ENCODE measurements around the gene PCDHA2.
"Not testable (repeated sequence)": the region's sequence is repeated elsewhere in the genome, so short reads cannot be mapped to it uniquely, and the experiment has no call there.

The PCDHA2 gene

GRCh38 chr5:140794595-140795258 is at the start of gene PCDHA2:
PCDHA2 (plus strand) TSS chr5:140794852.
- no peak for DNase-seq (ENCODE audit: low spot score)

DNA sequence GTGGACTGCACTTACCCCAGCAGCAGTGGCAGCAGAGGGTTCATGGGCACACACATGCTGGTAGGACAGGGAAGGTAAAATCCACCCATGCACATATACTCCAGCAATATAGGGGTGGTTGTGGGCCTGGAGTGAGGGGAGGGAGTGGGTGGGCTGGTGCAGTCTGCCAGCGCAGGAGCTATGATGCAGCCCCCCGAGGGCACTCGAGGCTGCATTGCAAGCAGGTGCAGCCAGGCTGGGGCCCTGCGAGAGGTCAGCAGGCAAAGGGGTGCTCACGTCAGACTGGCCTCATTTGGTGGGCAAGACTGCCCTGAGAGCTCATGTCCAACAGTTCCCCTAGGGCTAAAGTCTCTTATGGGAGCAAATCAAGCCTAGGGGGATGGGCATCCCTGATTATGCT is 41.1 kb upstream of the PCDHA2 start:
- DNase-seq (ENCODE audit: low spot score): no peak

DNA sequence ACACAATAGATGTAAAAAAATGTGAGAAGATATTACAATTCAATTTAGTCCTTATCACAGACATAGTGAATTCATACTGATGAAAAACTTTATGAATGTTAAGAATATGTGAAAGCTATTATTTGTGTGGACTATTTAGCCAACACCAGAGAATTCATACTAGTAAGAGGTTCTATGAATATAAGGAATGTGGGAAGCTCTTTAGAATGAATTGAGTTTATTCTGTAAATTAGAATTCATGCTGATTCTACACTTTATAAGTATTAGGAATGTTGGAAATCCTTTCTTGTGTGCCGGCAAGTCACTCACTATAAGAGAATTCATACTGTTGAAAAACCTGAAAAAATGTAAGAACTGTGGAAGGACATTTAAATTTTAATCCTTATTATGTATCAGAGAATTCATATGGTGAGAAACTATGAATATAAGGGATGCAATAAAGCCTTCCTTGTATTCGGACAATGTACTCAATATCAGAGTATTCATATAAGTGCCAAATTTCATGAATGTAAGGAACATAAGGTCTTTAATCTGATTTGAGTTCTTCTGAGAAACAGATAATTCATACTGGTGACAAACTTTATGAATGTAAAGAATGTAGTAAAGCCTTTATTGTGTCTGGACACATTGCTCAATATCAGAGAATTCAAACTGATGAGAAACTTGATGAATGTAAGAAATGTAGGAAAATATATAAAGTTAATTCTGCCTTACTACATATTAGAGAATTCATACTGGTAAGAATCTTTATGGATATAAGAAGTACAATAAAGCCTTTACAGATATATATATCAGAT is 30.3 kb upstream of the PCDHA2 start:
- DNase-seq (ENCODE audit: low spot score): no peak

GRCh38 chr5:140767444-140767843 is 27.2 kb upstream of the PCDHA2 start:
- no peak for DNase-seq (ENCODE audit: low spot score)

DNA sequence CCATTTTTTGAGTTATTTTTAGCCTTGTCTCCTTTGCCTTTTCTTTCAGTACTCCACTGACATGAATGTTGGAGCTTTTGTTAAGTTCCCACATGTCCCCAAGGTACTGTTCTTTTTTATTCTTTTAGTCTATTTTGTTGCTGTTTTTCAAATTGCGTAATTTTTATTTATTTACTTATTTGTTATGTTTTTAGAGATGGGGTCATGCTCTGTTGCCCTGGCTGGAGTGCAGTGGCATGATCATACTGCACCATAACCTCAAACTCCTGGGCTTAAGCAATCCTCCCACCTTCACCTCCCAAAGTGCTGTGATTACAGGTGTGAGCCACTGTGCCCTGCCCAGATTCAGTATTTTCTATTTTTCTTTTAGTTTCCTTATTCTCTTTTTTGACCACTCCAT is 14.1 kb upstream of the PCDHA2 start:
- DNase-seq (ENCODE audit: low spot score): no peak

- no peak for DNase-seq (ENCODE audit: low spot score)
Measured at GRCh38 chr5:140785905-140786686, 8.6 kb upstream of the PCDHA2 start, which contains the start of gene PCDHA1. PCDHA1 (plus strand) TSS chr5:140786140.

- DNase-seq (ENCODE audit: low spot score): not testable (repeated sequence)
Measured at GRCh38 chr5:140787422-140787821, 7.2 kb upstream of the PCDHA2 start.

DNA sequence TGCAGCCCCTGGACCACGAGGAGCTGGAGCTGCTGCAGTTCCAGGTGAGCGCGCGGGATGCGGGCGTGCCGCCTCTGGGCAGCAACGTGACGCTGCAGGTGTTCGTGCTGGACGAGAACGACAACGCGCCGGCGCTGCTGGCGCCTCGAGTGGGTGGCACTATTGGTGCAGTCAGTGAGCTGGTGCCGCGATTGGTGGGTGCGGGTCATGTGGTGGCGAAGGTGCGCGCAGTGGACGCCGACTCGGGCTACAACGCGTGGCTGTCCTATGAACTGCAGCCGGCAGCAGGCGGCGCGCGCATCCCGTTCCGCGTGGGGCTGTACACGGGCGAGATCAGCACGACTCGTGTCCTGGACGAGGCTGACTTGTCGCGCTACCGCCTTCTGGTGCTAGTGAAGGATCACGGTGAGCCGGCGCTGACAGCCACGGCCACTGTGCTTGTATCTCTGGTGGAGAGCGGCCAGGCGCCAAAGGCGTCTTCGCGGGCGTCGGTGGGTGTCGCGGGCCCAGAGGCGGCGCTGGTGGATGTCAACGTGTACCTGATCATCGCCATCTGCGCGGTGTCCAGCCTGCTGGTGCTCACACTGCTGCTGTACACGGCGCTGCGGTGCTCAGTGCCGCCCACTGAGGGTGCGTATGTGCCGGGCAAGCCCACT is 6.7 kb upstream of the PCDHA2 start:
- DNase-seq (ENCODE audit: low spot score): not testable (repeated sequence)

DNA sequence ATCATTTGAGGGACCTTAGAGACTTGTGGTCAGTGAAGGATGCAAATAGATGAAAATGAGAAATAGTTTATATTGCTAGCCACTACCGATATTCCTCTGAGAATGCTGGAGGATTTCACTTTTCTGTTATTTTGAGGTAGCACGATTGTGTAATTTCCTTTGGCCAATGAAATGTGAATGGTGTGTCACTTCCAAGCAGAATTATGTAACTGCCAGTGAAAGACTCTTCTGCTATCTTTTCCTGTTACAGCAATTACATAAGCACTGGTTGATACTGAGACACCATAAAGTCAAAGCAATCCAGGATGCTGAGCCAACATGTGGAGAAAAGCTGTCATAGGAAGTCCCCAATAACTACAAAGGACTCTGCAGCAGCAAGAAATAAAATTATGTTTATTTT is 3.6 kb upstream of the PCDHA2 start:
- no peak for DNase-seq (ENCODE audit: low spot score)

DNA sequence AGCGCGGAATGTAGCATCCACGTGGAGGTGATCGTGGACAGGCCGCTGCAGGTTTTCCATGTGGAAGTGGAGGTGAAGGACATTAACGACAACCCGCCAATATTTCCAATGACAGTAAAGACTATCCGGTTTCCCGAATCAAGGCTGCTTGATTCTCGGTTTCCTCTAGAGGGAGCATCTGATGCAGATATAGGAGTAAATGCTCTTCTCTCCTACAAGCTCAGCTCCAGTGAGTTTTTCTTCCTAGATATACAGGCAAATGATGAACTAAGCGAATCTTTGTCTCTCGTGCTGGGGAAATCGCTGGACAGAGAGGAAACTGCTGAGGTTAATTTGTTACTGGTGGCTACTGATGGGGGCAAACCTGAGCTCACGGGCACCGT is 598 bp downstream of the PCDHA2 start:
- DNase-seq (ENCODE audit: low spot score): no peak

DNA sequence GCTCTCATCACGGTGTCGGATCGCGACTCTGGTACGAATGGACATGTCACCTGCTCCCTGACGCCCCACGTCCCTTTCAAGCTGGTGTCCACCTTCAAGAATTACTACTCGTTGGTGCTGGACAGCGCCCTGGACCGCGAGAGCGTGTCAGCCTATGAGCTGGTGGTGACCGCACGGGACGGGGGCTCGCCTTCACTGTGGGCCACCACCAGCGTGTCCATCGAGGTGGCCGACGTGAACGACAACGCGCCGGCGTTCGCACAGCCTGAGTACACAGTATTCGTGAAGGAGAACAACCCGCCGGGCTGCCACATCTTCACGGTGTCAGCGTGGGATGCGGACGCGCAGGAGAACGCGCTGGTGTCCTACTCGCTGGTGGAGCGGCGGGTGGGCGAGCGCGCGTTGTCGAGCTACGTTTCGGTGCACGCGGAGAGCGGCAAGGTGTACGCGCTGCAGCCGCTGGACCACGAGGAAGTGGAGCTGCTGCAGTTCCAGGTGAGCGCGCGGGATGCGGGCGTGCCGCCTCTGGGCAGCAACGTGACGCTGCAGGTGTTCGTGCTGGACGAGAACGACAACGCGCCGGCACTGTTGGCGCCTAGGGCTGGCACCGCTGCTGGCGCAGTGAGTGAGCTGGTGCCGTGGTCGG is 1.5 kb downstream of the PCDHA2 start:
- not testable (repeated sequence) for DNase-seq (ENCODE audit: low spot score)

DNA sequence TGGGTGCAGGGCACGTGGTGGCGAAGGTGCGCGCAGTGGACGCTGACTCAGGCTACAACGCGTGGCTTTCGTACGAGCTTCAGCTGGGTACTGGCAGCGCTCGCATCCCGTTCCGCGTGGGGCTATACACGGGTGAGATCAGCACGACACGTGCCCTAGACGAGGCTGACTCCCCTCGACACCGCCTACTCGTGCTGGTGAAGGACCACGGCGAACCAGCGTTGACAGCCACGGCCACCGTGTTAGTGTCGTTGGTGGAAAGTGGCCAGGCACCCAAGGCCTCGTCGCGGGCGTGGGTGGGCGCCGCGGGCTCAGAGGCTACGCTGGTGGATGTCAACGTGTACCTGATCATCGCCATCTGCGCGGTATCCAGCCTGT is 2.1 kb downstream of the PCDHA2 start:
- DNase-seq (ENCODE audit: low spot score): no peak

- DNase-seq (ENCODE audit: low spot score): no peak
Measured at GRCh38 chr5:140800816-140801493, 6.3 kb downstream of the PCDHA2 start, which contains the start of gene PCDHA3. PCDHA3 (plus strand) TSS chr5:140801057.

GRCh38 chr5:140801494-140801841 is 6.8 kb downstream of the PCDHA2 start:
- DNase-seq (ENCODE audit: low spot score): no peak

DNA sequence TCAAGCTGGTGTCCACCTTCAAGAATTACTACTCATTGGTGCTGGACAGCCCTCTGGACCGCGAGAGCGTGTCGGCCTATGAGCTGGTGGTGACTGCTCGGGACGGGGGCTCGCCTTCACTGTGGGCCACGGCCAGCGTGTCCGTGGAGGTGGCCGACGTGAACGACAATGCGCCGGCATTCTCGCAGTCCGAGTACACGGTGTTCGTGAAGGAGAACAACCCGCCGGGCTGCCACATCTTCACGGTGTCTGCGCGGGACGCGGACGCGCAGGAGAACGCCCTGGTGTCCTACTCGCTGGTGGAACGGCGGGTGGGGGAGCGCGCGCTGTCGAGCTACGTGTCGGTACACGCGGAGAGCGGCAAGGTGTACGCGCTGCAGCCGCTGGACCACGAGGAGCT is 7.7 kb downstream of the PCDHA2 start:
- DNase-seq (ENCODE audit: low spot score): not testable (repeated sequence)

DNA sequence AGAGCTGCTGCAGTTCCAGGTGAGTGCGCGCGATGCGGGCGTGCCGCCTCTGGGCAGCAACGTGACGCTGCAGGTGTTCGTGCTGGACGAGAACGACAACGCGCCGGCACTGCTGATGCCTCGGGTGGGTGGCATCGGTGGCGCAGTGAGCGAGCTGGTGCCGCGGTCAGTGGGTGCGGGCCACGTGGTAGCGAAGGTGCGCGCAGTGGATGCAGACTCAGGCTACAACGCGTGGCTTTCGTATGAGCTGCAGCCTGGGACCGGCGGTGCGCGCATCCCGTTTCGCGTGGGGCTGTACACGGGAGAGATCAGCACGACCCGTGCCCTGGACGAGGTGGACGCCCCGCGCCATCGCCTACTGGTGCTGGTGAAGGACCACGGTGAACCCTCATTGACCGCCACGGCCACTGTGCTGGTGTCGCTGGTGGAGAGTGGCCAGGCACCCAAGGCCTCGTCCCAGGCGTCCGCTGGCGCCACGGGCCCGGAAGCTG is 8.2 kb downstream of the PCDHA2 start:
- no peak for DNase-seq (ENCODE audit: low spot score)

GRCh38 chr5:140806834-140807775 is 12.5 kb downstream of the PCDHA2 start, which contains the start of gene PCDHA4:
PCDHA4 (plus strand) TSS chr5:140807068.
- DNase-seq (ENCODE audit: low spot score): no peak

GRCh38 chr5:140808241-140808888 is 13.7 kb downstream of the PCDHA2 start:
- not testable (repeated sequence) for DNase-seq (ENCODE audit: low spot score)

GRCh38 chr5:140808889-140809291 is 14.2 kb downstream of the PCDHA2 start:
- no peak for DNase-seq (ENCODE audit: low spot score)
